Activated T-helper 1 cell treated with anti-CD3 and anti-CD28 coated beads, Interleukin-2, amount 50 U/mL, for 16 hours (primary cell): ENCODE measurements around the gene DPF1.

Experiments used
- DNase-seq, 2 donors: peaks; one replicate each; pipeline ENCODE4 v3.0.0-alpha.2; 2020; ENCODE audit warnings: low read depth in 1 of 2, low spot score in 1 of 2

The DPF1 gene

DNA sequence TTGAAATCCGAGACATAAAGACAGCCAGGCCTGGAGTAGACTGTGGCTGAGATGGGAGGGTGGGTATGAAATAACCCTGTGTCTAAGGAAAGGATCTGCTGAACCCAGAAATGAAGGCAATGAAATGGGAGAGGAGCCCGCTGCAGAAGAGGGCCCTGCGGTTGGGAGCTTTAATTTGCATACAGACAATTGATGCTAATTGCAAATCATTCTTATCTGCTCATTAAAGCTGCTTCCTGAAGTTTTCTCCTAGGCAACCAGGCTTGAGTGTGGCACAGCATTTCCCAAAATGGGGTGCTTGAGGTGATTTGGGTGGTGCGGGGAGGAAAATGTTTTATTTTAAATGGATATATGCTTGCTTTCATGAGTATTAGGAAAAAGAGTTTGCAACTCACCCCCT is 55.4 kb downstream of the DPF1 start:
- DNase-seq = no peak

DNA sequence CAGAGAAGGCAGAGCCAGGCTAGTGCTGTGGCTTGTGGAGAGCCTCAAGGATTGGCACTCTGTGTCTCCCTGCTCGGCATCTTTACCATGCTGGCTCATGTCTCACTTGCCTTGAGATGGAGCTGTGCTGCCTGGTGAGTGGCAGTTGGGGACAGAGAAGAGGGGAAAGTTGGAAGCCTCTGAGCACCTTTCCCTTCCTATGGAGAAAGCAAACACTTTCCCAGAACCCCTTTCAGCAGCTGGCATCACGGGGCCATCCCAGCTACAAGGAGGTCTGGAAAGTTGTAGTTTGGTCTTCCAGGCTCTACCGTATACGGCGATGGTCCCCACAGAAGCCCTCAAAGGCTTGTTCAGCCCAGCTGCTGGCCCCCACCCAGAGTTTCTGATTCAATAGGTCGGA is 58.7 kb downstream of the DPF1 start:
- DNase-seq = no peak

DNA sequence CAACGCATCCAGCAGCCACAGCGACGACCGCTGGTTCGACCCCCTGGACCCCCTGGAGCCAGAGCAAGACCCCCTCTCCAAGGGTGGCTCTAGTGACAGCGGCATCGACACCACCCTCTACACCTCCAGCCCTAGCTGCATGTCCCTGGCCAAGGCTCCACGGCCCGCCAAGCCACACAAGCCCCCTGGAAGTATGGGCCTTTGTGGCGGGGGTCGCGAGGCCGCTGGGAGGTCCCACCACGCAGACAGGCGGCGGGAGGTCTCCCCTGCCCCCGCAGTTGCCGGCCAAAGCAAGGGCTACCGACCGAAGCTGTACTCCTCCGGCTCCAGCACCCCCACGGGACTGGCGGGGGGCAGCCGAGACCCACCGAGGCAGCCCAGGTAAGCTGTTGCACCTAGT is 59.5 kb downstream of the DPF1 start:
- DNase-seq = no peak

DNA sequence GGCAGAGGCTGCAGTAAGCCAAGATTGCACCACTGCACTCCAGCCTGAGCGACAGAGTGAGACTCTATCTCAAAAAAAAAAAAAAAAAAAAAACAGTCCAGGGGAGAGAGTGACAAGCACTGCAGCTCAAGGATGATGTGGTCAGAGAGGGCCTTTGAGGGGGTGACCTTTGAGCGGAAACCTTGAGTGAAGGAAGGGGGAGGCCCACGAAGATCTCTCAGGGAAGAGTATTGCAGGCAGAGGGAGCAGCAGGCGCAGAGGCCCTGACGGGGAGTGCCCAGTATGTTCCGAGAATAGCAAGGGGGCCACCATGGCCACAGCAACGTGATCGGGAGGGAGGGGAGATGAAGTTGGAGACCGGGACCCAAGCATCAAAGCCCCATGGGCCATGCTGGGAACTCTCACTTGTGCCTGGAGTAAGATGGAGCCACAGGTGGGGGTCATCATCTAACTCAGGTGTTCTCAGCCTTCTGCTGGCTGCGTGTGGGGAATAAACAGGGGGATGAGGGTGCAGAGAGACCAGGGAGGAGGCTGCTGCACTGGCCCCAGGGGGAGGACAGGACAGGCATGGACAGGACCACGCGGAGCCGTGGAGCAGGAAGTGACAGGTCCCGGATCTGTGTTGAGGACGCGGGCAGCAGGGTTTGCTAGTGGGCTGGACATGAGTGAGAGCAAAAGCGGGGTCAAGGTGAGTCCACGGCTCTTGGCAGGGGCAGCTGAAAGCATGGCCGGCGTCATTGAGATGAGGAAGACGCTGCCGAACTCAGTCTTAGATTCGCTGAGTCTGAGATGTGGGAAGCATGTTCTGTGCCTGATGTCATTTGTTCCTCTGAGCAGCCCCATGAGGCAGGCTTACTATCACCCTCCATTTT is 60.4 kb downstream of the DPF1 start:
- no peak for DNase-seq

DNA sequence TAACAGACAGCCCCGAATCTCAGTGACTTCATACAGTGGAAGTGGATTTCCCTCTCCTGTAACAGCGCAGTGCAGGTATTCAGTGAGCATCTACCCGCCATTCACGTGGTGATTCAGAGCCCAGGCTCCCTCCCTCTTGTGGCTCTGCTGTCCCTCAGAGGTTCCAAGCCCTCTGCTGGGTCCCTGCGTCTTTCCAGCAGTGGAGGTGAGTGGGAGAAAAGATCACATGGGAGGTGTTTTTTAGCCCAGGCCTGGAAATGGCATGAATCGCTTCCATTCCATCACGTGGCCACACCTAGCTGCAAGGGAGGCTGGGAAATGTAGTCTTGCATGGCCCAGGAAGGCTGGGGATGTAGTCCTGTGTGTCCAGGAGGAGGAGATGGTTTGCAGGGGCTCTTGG is 61.4 kb downstream of the DPF1 start:
- no peak for DNase-seq

DNA sequence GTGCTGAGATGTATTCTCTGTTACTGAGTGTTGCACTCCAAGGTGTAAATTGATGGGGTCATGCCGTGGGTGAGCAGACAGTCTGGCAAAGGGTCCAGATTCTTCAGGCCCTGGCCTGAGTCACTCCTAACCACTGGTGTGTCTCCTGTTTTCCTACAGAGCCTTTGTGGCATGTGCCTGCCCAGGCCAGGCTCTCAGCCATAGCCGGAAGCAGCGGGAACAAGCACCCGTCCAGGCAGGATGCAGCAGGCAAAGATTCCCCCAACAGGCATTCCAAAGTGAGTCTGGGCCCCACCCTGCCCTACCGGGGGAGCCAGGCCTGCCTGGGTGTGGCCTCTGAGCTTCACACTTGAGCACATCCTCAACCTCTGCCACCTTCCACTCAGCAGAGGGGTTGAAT is 61.9 kb downstream of the DPF1 start:
- no peak for DNase-seq
